Measurements from ENCODE around the gene EDIL3.

- TF ChIP-seq CTCF (conservative IDR thresholded peaks at IDR 0.05 in 1 of 2, IDR thresholded peaks at IDR 0.05 in 1 of 2; ENCODE audit: low read depth in 1 of 2, low read length in 2 of 2): no peak
- no peak for TF ChIP-seq EZH2 (IDR thresholded peaks at IDR 0.05; ENCODE audit: low read length, missing control alignments)
Measured at GRCh38 chr5:84213861-84214260, 170.8 kb downstream of the EDIL3 start.

Measured in fibroblast of lung (primary cell).